HFFc6 (cell line): ENCODE data around the gene NME1. TPM values are rescaled to one million over a fixed set of nuclear protein-coding genes. Genes with fewer than 3 reads are reported as not detected.

ENCODE experiments used
- DNase-seq: peaks from one replicate; pipeline ENCODE4 v3.0.0-alpha.2; 2018
- H3K27ac Mint-ChIP-seq: 2 replicates; pipeline ENCODE4 v1.8.0; 2020; ENCODE audit warnings: mild to moderate bottlenecking, mixed read lengths
- H3K27me3 Mint-ChIP-seq: 2 replicates; pipeline ENCODE4 v1.8.0; 2021; ENCODE audit warnings: mild to moderate bottlenecking, moderate library complexity, mixed read lengths; ENCODE audit not compliant: insufficient read depth
- H3K36me3 Mint-ChIP-seq: 2 replicates; pipeline ENCODE4 v1.8.0; 2021; ENCODE audit warnings: low read depth, mixed read lengths
- H3K4me1 Mint-ChIP-seq: 2 replicates; pipeline ENCODE4 v1.8.0; 2020; ENCODE audit warnings: low read depth, mixed read lengths
- H3K4me3 Mint-ChIP-seq: 2 replicates; pipeline ENCODE4 v1.8.0; 2020; ENCODE audit warnings: mild to moderate bottlenecking, moderate library complexity, mixed read lengths
- H3K9me3 Mint-ChIP-seq: 2 replicates; pipeline ENCODE4 v1.8.0; 2020; ENCODE audit warnings: mild to moderate bottlenecking, mixed read lengths
- total RNA-seq, 6 experiments: library from RNA; stranded (reverse); fragmentation: NEBNext Ultra II Directional; extraction: Animal tissue kit (Norgen Biotek cat#: 25700); gene quantifications; 2 replicates in 1 of 6; 3 replicates in 5 of 6; pipeline ENCODE4 v1.2.3, GENCODE V29; 2021
- TF ChIP-seq, protein P1 (sequence below): fragments of 200-600 bp; sonication (generic); IDR thresholded peaks from 2 replicates; pipeline ENCODE4 v1.5.0; 2021; ENCODE audit warnings: antibody characterized with exemption, mild to moderate bottlenecking

Gene NME1
- total RNA-seq, 6 experiments from 2014 or later: 309 to 358 (median 320) TPM

DNA sequence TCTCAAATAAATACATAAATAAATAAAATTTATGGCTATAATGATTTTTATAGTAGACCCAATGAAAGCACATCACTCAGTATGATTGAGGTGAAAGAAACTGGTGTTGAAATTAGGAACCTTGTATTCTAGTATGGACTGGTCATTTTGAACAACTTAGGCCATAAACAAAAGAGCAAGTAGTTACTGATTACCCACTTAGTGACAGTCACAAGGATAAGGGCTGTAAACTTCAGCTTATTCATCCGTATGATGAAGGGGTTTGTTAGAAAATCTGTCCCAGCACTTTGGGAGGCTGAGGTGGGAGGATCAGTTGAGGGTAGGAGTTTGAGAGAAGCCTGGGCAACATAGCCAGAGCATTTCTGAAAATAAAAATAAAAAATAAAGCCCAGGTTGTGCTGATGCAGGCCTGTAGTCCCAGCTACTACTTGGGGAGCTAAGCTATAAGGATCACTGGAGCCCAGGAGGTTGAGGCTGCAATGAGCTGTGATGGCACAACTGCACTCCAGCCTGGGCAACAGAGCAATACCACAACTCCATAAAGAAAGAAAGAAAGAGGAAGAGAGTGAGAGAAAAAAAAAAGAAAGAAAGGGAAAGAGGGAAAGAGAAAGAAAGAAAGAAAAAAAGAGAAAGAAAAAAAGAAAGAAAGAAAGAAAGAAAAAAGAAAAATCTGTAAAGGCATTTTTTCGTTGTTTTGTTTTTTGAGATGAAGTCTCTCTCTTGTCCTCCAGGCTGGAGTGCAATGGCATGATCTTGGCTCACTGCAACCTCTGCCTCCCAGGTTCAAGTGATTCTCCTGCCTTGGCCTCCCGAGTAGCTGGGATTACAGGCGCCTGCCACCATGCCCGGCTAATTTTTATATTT, 28.5 kb upstream of the NME1 start:
- Mint-ChIP-seq H3K4me1 (peaks cover 24% of the 10 kb centered on the region), H3K4me3 (no peak overlapping the region), H3K27ac (no peak overlapping the region), H3K27me3 (peaks cover 7% of the 10 kb centered on the region), H3K36me3 (no peaks in the 10 kb centered on the region), H3K9me3 (no peaks in the 10 kb centered on the region)
- DNase-seq: no peak
- TF ChIP-seq, protein P1, sequence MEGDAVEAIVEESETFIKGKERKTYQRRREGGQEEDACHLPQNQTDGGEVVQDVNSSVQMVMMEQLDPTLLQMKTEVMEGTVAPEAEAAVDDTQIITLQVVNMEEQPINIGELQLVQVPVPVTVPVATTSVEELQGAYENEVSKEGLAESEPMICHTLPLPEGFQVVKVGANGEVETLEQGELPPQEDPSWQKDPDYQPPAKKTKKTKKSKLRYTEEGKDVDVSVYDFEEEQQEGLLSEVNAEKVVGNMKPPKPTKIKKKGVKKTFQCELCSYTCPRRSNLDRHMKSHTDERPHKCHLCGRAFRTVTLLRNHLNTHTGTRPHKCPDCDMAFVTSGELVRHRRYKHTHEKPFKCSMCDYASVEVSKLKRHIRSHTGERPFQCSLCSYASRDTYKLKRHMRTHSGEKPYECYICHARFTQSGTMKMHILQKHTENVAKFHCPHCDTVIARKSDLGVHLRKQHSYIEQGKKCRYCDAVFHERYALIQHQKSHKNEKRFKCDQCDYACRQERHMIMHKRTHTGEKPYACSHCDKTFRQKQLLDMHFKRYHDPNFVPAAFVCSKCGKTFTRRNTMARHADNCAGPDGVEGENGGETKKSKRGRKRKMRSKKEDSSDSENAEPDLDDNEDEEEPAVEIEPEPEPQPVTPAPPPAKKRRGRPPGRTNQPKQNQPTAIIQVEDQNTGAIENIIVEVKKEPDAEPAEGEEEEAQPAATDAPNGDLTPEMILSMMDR: no peak

DNA sequence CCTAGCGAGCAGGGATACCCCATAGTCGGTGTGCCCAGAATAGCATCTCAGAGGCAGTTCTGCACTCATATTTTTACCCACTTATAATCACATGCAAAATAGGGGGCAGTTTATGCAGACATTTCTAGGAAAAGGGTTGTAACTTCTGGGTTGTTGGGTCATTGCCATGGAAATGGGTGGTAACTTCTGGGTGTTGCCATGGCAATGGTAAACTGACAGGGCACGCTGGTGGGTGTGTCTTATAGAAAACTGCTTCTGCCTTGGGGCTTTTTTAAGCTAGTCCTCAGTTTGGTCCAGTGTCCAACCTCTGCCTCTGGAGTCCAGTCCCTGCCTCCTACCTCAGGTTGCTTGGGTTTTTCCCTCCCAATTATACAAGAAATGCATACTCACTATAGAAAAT, 25.3 kb upstream of the NME1 start:
- TF ChIP-seq, protein P1: no peak
- DNase-seq: peak; percentile 7
- peaks cover 11% of the 10 kb centered on the region for H3K4me1 Mint-ChIP-seq
- H3K27ac Mint-ChIP-seq: no peak overlapping the region
- H3K27me3 Mint-ChIP-seq: peaks cover 7% of the 10 kb centered on the region
- H3K36me3 Mint-ChIP-seq: no peaks in the 10 kb centered on the region
- H3K4me3 Mint-ChIP-seq: no peak overlapping the region
- no peaks in the 10 kb centered on the region for H3K9me3 Mint-ChIP-seq

DNA sequence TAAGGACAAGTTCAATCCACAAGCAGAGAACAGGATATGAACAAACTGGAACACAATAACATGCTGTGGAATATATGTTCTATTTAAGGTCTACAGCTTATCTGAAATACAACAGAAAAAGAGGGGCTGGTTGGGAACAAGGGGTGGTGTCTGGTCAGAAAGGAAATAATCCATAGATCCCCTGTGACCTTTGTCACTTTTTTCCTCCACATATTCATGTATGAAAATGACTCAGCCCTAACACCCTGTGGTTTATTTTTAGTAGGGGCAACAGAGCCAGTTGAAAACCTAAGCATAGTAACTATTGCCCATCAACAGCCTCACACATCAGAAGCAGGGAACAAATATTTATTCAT, 20.4 kb upstream of the NME1 start:
- no peak overlapping the region for H3K4me3 Mint-ChIP-seq
- TF ChIP-seq, protein P1: no peak
- no peak overlapping the region; the same call in 1 of the 2 replicates for H3K27ac Mint-ChIP-seq
- peaks cover 7% of the 10 kb centered on the region for H3K27me3 Mint-ChIP-seq
- no peaks in the 10 kb centered on the region for H3K9me3 Mint-ChIP-seq
- peak; percentile 17 for DNase-seq
- H3K4me1 Mint-ChIP-seq: peaks cover 10% of the 10 kb centered on the region
- H3K36me3 Mint-ChIP-seq: no peaks in the 10 kb centered on the region

DNA sequence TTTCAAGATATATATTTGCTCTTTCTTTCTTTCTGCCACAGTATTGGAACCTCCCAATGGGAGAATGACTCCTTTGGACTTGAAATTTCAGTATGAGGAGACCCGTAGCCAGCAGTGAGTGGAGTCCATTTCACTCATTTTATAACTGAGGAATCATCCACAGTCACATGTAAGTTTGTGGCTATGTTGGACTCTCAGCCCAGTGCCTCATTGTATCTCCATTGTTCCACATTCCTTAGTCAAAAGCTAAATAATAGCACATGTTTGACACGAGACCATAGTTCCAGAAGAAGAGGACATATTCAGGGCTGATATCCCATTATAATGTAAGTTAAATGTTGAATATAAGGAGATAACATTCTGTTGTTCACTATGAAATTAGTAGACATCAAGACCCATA, 20.0 kb upstream of the NME1 start:
- Mint-ChIP-seq H3K4me3 (no peak overlapping the region), H3K9me3 (no peaks in the 10 kb centered on the region), H3K27ac (peak overlapping the region; percentile 16; the same call in 1 of the 2 replicates), H3K27me3 (peaks cover 7% of the 10 kb centered on the region), H3K36me3 (no peaks in the 10 kb centered on the region), H3K4me1 (peaks cover 10% of the 10 kb centered on the region)
- DNase-seq: no peak
- TF ChIP-seq, protein P1: no peak

DNA sequence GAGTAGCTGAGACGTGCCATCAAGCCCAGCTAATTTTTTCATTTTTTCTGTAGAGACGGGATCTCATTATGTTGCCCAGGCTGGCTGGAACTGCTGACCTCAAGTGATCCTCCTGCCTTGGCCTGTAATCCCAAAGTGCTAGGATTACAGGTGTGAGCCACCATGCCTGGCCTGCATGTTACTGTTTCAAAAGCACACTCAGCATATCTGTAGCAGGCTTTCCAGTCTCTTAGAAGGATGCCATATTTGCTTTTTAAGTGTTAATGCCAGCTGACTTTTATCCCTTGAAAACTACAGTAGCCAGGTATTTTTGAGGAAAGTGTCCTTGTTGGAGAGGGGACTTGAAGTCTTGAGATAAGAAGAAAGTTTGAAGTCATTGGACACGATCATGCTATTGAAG, 17.4 kb upstream of the NME1 start:
- Mint-ChIP-seq H3K4me3 (no peak overlapping the region), H3K9me3 (no peaks in the 10 kb centered on the region), H3K4me1 (peaks cover 10% of the 10 kb centered on the region), H3K27me3 (peaks cover 3% of the 10 kb centered on the region; the same call in 1 of the 2 replicates), H3K36me3 (no peaks in the 10 kb centered on the region), H3K27ac (no peak overlapping the region)
- TF ChIP-seq, protein P1: no peak
- no peak for DNase-seq
